ENCODE measurements around the gene GPSM1.

Gene GPSM1

GRCh38 chr9:136291306-136292025 is 35.9 kb upstream of the GPSM1 start:
- no peak for DNase-seq

DNA sequence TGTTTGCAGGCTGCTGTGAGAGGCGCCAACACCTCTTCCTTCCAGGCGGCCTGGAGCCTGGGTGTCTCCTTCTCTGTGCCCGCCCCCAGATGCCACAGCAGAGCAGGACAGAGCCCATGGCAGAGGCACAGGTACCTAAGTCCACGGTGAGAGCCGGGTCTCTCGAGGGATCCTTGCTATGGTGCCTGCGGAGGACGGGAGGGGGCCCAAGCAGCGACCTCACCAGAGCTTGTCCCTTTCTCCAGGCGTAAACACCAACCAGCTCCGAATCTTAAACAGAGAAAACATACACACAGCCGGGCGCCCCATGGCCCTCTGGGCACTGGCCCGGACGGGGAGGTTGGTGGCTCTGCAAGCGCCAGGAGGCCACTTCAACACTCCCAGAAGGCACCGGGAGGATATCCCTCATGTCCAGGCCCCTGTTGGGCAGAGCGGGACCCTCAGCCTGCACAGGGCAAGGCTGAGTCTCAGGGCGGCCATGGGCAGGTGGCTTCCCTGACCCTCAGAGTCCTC is 35.3 kb upstream of the GPSM1 start:
- DNase-seq: no peak

GRCh38 chr9:136292591-136293448 is 34.5 kb upstream of the GPSM1 start:
- no peak for DNase-seq

DNA sequence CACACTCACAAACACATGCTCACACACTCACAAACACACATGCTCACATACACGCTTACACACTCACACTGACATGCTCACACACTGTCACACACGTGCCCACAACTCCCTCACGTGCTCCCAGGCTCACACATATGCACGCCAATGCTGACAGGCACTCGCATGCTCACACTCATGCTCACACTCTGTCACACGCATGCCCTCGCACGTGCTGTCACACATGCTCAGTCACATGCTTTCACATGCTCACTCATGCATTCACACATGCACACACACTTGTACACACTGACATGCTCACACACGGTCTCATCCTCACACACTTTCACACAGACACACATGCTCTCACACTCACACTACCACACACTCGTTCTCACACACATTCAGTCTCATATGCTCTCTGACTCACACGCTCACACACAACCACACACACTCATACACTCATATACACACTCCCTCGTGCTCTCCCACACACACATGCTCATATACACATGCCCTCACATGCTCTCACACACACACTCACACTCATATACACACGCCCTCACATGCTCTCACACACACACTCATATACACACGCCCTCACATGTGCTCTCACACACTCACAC is 33.8 kb upstream of the GPSM1 start:
- no peak for DNase-seq

- no peak for DNase-seq
These were observed 32.9 kb upstream of the GPSM1 start for GRCh38 chr9:136294437-136294836.

- no peak for DNase-seq
These were observed 32.3 kb upstream of the GPSM1 start for GRCh38 chr9:136295055-136295454.

GRCh38 chr9:136295542-136296433 is 31.6 kb upstream of the GPSM1 start:
- DNase-seq: no peak

GRCh38 chr9:136296434-136297015 is 30.8 kb upstream of the GPSM1 start:
- DNase-seq: no peak

- no peak for DNase-seq
These were observed 30.2 kb upstream of the GPSM1 start for GRCh38 chr9:136297016-136297691.

- no peak for DNase-seq
These were observed 29.3 kb upstream of the GPSM1 start for GRCh38 chr9:136297766-136298735.

GRCh38 chr9:136299116-136299515 is 28.2 kb upstream of the GPSM1 start:
- no peak for DNase-seq

DNA sequence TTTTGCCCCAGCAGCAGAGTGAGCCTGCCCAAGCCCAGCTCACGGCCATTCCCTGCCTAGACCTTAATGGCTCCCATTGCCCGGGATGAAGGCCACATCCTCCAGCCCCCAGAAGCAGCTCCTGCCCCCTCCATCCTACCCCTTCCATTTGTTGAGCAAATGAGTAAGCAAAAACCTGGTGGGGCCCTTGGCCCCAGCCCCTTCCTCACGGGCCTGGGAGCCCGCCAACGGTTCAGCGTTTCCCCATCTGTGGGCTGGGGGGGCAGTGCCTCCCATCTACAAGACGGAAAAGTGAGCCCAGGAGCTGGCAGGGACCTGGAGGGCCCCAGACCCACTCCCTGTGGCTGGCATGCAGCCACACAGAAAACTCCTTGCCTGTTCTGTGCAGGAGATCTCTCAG is 27.8 kb upstream of the GPSM1 start:
- DNase-seq: no peak

- no peak for DNase-seq
These were observed 27.3 kb upstream of the GPSM1 start for GRCh38 chr9:136300016-136300545.

DNA sequence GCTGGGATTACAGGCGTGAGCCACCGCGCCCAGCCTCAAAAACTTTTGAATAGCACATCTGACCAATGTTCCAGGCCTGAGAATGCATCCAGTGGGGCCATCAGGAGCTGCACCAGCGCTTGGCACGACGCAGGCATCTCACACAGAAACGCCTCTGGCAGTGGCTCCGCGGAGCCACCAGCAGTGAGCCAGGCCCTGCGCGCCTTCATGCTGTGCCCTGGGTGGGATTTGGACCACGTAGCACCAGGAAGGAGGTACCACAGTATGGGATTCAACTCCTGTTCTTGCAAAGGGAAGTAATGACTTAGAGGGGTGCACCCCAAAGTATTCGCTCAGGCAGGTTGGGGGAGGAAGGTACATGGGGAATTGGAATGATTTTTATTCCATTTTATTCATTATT is 26.5 kb upstream of the GPSM1 start:
- DNase-seq: no peak

DNA sequence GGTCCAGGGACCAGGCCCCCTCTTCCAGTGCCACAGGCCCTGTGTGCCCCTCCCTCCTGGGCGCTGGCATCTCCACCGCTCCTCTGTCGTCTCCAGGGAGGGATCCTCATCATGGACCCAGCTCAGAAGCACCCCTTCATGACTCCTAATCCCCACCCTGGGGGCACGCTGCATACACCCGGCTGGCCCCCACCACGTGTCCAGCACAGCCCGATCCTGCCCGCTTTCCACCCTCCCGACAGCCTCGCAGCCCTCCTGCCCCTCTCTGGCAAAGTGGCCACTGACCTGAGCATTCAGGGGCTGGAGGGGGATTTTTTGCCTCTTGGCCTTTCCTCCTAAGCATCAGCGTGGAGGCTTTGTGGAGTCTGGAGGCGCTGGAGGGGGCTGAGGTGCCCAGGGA is 24.8 kb upstream of the GPSM1 start:
- no peak for DNase-seq

DNA sequence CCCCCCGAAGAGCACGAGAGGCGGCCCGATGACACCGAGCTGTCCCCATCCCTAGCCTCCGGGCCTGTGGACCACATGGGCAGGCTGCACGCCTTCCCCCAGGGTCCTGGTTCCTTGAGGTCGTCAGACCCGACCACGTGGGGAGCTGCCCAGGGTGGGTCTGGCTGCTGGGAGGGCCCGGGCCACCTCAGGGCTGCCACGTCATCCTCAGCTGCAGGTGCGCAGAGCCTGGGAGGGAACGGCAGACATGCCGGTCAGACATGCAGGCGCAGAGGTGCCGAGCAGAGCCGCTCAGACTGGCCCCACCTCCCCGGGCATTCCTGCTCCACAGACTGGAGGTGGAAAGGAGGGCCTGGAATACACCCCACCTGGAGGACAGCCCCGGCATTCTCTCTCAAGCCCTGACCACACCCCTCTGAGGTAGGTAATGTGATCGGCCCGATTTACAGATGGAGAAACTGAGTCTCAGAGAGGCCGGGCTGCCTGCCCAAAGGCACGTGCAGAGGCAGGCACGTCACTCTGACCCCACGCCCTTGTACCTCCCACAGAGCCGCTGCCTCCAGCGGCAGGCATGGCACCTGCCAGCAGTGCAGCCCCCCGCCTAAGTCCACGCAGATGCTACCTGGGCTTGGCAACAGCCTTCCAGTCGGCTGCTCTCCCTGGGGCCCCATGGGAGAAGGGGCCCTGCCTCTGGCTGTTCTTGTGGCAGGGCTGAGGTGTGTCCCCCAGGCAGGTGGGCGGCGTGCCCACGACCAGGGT is 24.1 kb upstream of the GPSM1 start:
- DNase-seq: no peak

GRCh38 chr9:136303825-136304416 is 23.4 kb upstream of the GPSM1 start, which contains the start of gene CCDC187:
CCDC187 (minus strand) TSS chr9:136304094; CDS start chr9:136303830, 264 bp downstream.
- no peak for DNase-seq

- DNase-seq: no peak
These were observed 22.9 kb upstream of the GPSM1 start for GRCh38 chr9:136304456-136304855.

DNA sequence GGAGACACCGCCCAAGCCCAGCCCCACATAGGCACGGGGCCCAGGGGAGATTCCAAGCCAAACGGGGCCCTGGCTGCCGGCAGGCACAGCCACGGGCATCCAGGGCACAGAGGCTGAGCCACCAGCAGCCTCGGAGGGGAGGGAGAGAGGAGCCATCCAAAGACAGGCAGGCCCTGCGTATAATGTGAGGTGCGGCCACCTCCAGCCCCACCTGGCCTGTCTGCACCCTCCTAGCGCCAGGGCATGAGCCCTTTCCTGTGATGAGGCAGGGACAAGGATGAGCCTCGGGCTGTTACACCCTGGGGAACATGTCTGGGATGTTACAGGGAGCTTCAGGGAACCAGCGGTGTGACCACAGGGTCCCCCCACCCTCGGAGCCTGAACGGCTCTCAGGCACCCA is 22.4 kb upstream of the GPSM1 start:
- no peak for DNase-seq

All from CD4-positive, alpha-beta T cell treated with Interleukin-4 for 4 hours (primary cell).